Inferior parietal cortex (tissue), 1 donor: ENCODE measurements around the gene OVCA2.
A peak's percentile ranks its signal among the peaks of the same experiment; 100 is the strongest.

Experiments
- DNase-seq: peaks from one replicate; pipeline ENCODE4 v3.0.0-alpha.2; 2016; ENCODE audit errors: extremely low spot score

The OVCA2 gene

GRCh38 chr17:2013994-2014317 lies 27.9 kb upstream of the OVCA2 start:
- DNase-seq, result no peak

- no peak for DNase-seq
These were observed 26.5 kb upstream of the OVCA2 start for GRCh38 chr17:2015314-2015713.

GRCh38 chr17:2016494-2016893 lies 25.3 kb upstream of the OVCA2 start:
- DNase-seq, result no peak

- no peak for DNase-seq
These were observed 24.4 kb upstream of the OVCA2 start for GRCh38 chr17:2017274-2017941.

- no peak for DNase-seq
These were observed 22.9 kb upstream of the OVCA2 start for GRCh38 chr17:2018716-2019510.

GRCh38 chr17:2019723-2020122 lies 22.1 kb upstream of the OVCA2 start:
- DNase-seq, result no peak

GRCh38 chr17:2020721-2021120 lies 21.1 kb upstream of the OVCA2 start:
- DNase-seq, result no peak

- DNase-seq, result no peak
These were observed 19.1 kb upstream of the OVCA2 start for GRCh38 chr17:2022647-2023240.

- DNase-seq, result no peak
These were observed 18.6 kb upstream of the OVCA2 start for GRCh38 chr17:2023256-2023655.

- no peak for DNase-seq
These were observed 17.9 kb upstream of the OVCA2 start for GRCh38 chr17:2023692-2024571.

- no peak for DNase-seq
These were observed 17.1 kb upstream of the OVCA2 start for GRCh38 chr17:2024572-2025219.

- no peak for DNase-seq
These were observed 16.6 kb upstream of the OVCA2 start, which contains the start of gene RTN4RL1 for GRCh38 chr17:2025220-2025621. RTN4RL1 (minus strand) TSS chr17:2025334; CDS start chr17:2024865, 469 bp downstream.

- no peak for DNase-seq
These were observed 16.1 kb upstream of the OVCA2 start for GRCh38 chr17:2025622-2026309.

GRCh38 chr17:2027528-2028233 lies 14.1 kb upstream of the OVCA2 start:
- no peak for DNase-seq

GRCh38 chr17:2028234-2028614 lies 13.6 kb upstream of the OVCA2 start:
- DNase-seq, result no peak

GRCh38 chr17:2028737-2029136 lies 13.1 kb upstream of the OVCA2 start:
- no peak for DNase-seq

GRCh38 chr17:2029911-2030778 lies 11.7 kb upstream of the OVCA2 start, which contains the start of gene DPH1:
DPH1 (plus strand) TSS chr17:2030153; CDS start chr17:2030170, 17 bp downstream.
- DNase-seq, result peak; percentile 85

GRCh38 chr17:2030779-2031163 lies 11.1 kb upstream of the OVCA2 start:
- DNase-seq, result no peak

GRCh38 chr17:2033153-2033552 lies 8.7 kb upstream of the OVCA2 start:
- DNase-seq, result no peak
